Panc1 (cell line): ENCODE measurements around the gene ALX4. TPM values are rescaled to one million over a fixed set of nuclear protein-coding genes. Genes with fewer than 3 reads are reported as not detected.

Experiments used
- ATAC-seq: fragments of 200-7000 bp; cut with Tn5 transposase; 2 replicates; pipeline ENCODE4 v1.9.1; 2020; ENCODE audit warnings: mild to moderate bottlenecking, moderate library complexity
- BruUV-seq: library from RNA; stranded (reverse); fragments of 400-500 nt; replicated peaks from 2 replicates; lab custom pipeline; 2021; lab: Mats Ljungman, UMichigan
- CTCF ChIA-PET: fragments of 300-600 bp; sonication (Branson Sonifier 250); formaldehyde crosslinking; loops from one replicate; lab custom pipeline; 2022; ENCODE audit warnings: antibody characterized with exemption; lab: Charles Lee
- POLR2A ChIA-PET: fragments of 300-600 bp; sonication (Branson Sonifier 250); formaldehyde crosslinking; loops from one replicate; lab custom pipeline; 2022; ENCODE audit warnings: antibody characterized with exemption; lab: Charles Lee
- DNase-seq: peaks from one replicate; pipeline ENCODE4 v3.0.0-alpha.2; 2010; ENCODE audit warnings: low read depth, low spot score
- H3K27ac ChIP-seq: 2 replicates; pipeline ENCODE4 v1.5.1; 2011; ENCODE audit warnings: mild to moderate bottlenecking, low read length, inconsistent platforms
- H3K27me3 ChIP-seq: fragments of 200-500 bp; sonication (Bioruptor generic); 2 replicates; pipeline ENCODE4 v1.6.0; 2014; ENCODE audit warnings: low read length, inconsistent platforms; ENCODE audit not compliant: control insufficient read depth, insufficient read depth
- H3K36me3 ChIP-seq: fragments of 200-500 bp; sonication (Bioruptor generic); 2 replicates; pipeline ENCODE4 v1.5.1; 2014; ENCODE audit warnings: inconsistent platforms, mild to moderate bottlenecking, low read length, moderate library complexity; ENCODE audit not compliant: control insufficient read depth, insufficient read depth
- H3K4me1 ChIP-seq: 2 replicates; pipeline ENCODE4 v1.5.1; 2011; ENCODE audit warnings: inconsistent platforms, mild to moderate bottlenecking, low read length, moderate library complexity; ENCODE audit not compliant: control insufficient read depth, insufficient read depth
- H3K4me3 ChIP-seq, 2 experiments: 2 replicates each; pipeline ENCODE4 v1.5.1; 2011 to 2012; ENCODE audit warnings: low read depth in 2 of 2, low read length in 2 of 2, mild to moderate bottlenecking in 2 of 2, inconsistent platforms in 1 of 2, moderate library complexity in 1 of 2
- H3K9me3 ChIP-seq: fragments of 200-500 bp; sonication (Bioruptor generic); 2 replicates; pipeline ENCODE4 v1.5.1; 2014; ENCODE audit warnings: low read depth, mild to moderate bottlenecking, inconsistent platforms, low read length, moderate library complexity; ENCODE audit not compliant: control insufficient read depth, insufficient read depth
- POLR2AphosphoS5 ChIP-seq: IDR thresholded peaks from 2 replicates; pipeline ENCODE4 v1.6.1; 2012; ENCODE audit warnings: mild to moderate bottlenecking, low read depth, low read length, moderate library complexity
- REST ChIP-seq, 2 experiments: IDR thresholded peaks; 2 replicates each; pipeline ENCODE4 v1.6.1; 2011 to 2012; ENCODE audit warnings: low read depth in 2 of 2, control low read depth in 1 of 2, low read length in 1 of 2, mild to moderate bottlenecking in 1 of 2, moderate library complexity in 1 of 2; ENCODE audit not compliant: insufficient read depth in 1 of 2
- SIN3A ChIP-seq: IDR thresholded peaks from 2 replicates; pipeline ENCODE4 v1.6.1; 2012; ENCODE audit warnings: low read depth, mild to moderate bottlenecking, low read length, moderate library complexity, borderline replicate concordance; ENCODE audit not compliant: insufficient read depth
- TCF7L2 ChIP-seq: IDR thresholded peaks from 2 replicates; pipeline ENCODE4 v1.6.1; 2011; ENCODE audit warnings: mild to moderate bottlenecking, low read depth, low read length, inconsistent platforms
- in situ Hi-C: cut with HindIII; loops from 2 replicates; pipeline ENCODE4 v1.10.0; 2016; ENCODE audit warnings: low sequenced_read_pairs, low pct_unique_long_range_greater_than_20kb
- intact Hi-C: fragments of 100-400 bp; cut with micrococcal nuclease; formaldehyde crosslinking; loops from one replicate; pipeline ENCODE4 v1.10.0; 2022; ENCODE audit not compliant: unreplicated experiment
- total RNA-seq: library from RNA; stranded (reverse); gene quantifications from one replicate; pipeline ENCODE4 v1.2.1, GENCODE V29; 2021; ENCODE audit not compliant: unreplicated experiment
- TF ChIP-seq, protein P1 (sequence below): fragments of 450-650 bp; IDR thresholded peaks from 2 replicates; pipeline ENCODE4 v1.5.1; 2017; ENCODE audit warnings: mild to moderate bottlenecking

Gene ALX4
- total RNA-seq, 1 experiment from 2014 or later, result 1.0 TPM

DNA sequence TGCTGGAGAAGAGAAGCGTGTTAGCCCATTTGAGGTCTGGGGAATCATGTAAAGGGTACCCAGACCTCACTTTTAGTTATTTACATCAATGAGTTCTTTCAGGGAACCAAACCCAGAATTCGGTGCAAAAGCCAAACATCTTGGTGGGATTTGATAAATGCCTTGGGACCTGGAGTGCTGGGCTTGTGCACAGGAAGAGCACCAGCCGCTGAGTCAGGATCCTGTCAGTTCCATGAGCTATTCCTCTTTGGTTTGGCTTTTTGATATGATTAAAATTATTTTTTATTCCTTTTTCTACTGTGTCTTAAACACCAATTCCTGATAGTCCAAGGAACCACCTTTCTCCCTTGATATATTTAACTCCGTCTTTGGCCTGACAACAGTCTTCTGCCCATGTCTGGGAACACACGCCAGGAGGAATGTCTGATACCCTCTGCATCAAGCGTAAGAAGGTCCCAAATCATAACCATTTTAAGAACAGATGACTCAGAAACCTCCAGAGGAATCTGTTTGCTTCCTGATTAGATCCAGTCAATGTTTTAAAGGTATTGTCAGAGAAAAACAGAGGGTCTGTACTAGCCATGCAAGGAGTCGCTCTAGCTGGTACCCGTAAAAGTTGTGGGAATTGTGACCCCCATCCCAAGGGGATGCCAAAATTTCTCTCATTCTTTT lies 65.2 kb downstream of the ALX4 start:
- Histone ChIP-seq H3K36me3 (no peaks in the 10 kb centered on the region), H3K9me3 (no peaks in the 10 kb centered on the region), H3K4me1 (peaks cover 13% of the 10 kb centered on the region), H3K27me3 (no peaks in the 10 kb centered on the region), H3K4me3 (no peak overlapping the region), H3K27ac (no peak overlapping the region)
- no TSS peak for BruUV-seq
- intact Hi-C loops, result no loop called here
- ATAC-seq, result no peak
- TF ChIP-seq SIN3A (no peak), TCF7L2 (no peak), REST (IDR thresholded peaks at IDR 0.05; ENCODE audit: insufficient read depth in 1 of 2, low read depth in 2 of 2, low read length in 1 of 2) (no peak), POLR2AphosphoS5 (no peak)
- TF ChIP-seq, protein P1, sequence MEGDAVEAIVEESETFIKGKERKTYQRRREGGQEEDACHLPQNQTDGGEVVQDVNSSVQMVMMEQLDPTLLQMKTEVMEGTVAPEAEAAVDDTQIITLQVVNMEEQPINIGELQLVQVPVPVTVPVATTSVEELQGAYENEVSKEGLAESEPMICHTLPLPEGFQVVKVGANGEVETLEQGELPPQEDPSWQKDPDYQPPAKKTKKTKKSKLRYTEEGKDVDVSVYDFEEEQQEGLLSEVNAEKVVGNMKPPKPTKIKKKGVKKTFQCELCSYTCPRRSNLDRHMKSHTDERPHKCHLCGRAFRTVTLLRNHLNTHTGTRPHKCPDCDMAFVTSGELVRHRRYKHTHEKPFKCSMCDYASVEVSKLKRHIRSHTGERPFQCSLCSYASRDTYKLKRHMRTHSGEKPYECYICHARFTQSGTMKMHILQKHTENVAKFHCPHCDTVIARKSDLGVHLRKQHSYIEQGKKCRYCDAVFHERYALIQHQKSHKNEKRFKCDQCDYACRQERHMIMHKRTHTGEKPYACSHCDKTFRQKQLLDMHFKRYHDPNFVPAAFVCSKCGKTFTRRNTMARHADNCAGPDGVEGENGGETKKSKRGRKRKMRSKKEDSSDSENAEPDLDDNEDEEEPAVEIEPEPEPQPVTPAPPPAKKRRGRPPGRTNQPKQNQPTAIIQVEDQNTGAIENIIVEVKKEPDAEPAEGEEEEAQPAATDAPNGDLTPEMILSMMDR, result no peak
- no peak for DNase-seq
- CTCF ChIA-PET, result no interaction called here
- in situ Hi-C loops, result no loop called here
- POLR2A ChIA-PET, result no interaction called here

GRCh38 chr11:44243595-44244343 lies 66.2 kb downstream of the ALX4 start:
- BruUV-seq, result no TSS peak
- TF ChIP-seq SIN3A (no peak), POLR2AphosphoS5 (no peak), REST (IDR thresholded peaks at IDR 0.05; ENCODE audit: insufficient read depth in 1 of 2, low read depth in 2 of 2, low read length in 1 of 2) (no peak), TCF7L2 (no peak)
- TF ChIP-seq, protein P1, result no peak
- ATAC-seq (no peak), DNase-seq (no peak)
- Histone ChIP-seq H3K27ac (peak overlapping the region; percentile 42; the same call in 1 of the 2 replicates), H3K27me3 (no peaks in the 10 kb centered on the region), H3K4me3 (no peak overlapping the region), H3K4me1 (peaks cover 13% of the 10 kb centered on the region), H3K36me3 (no peaks in the 10 kb centered on the region), H3K9me3 (no peaks in the 10 kb centered on the region)
- ChIA-PET CTCF (interaction anchor here (0.6 kb wide), 1 partner anchor 42 kb away, joined by 7 read pairs; no protein-coding TSS in a partner anchor), POLR2A (no interaction called here)
- intact Hi-C loops, result no loop called here
- in situ Hi-C loops, result no loop called here
